ENCODE measurements around the gene NAA60. TPM values are rescaled to one million over a fixed set of nuclear protein-coding genes. Genes with fewer than 3 reads are reported as not detected.
"Not testable (repeated sequence)": the region's sequence is repeated elsewhere in the genome, so short reads cannot be mapped to it uniquely, and the experiment has no call there.

Gene NAA60
- total and polyA plus RNA-seq, 4 donors: 11.3 to 41.3 (median 25.6) TPM

GRCh38 chr16:3471518-3472176 is 28.2 kb downstream of the NAA60 start:
- H3K36me3 ChIP-seq (ENCODE audit: control insufficient read depth in 4 of 4, insufficient read depth in 3 of 4, low read depth in 1 of 4, low read length in 3 of 4): peaks cover 0 to 4% (median 0%) of the 10 kb centered on the region in 4 donors
- no peaks in the 10 kb centered on the region for H3K27me3 ChIP-seq (ENCODE audit: control insufficient read depth in 4 of 4, insufficient read depth in 4 of 4, low read length in 3 of 4)
- H3K4me3 ChIP-seq (ENCODE audit: low read depth in 1 of 3, low read length in 3 of 3): no peak overlapping the region
- H3K4me1 ChIP-seq (ENCODE audit: control insufficient read depth in 4 of 4, insufficient read depth in 4 of 4, low read length in 3 of 4): peaks cover 3 to 18% (median 6%) of the 10 kb centered on the region in 4 donors
- TF ChIP-seq RXRA (IDR thresholded peaks at IDR 0.05): no peak
- no peak for TF ChIP-seq RAD21 (IDR thresholded peaks at IDR 0.05)
- TF ChIP-seq ZBTB33 (IDR thresholded peaks at IDR 0.05): no peak
- H3K9me3 ChIP-seq (ENCODE audit: control insufficient read depth in 4 of 4, low read length in 3 of 4): no peaks in the 10 kb centered on the region
- DNase-seq (ENCODE audit: low spot score): no peak
- H3K27ac ChIP-seq (ENCODE audit: low read depth in 1 of 2, low read length in 2 of 2): no peak overlapping the region
- WGBS: 93% methylated on average over 20 of the region's 20 CpGs
- H3K9ac ChIP-seq (ENCODE audit: low read depth in 1 of 2, low read length in 2 of 2): no peak overlapping the region

- TF ChIP-seq HNF4G (IDR thresholded peaks at IDR 0.05) (no peak), ZBTB33 (IDR thresholded peaks at IDR 0.05) (no peak), FOXA1 (IDR thresholded peaks at IDR 0.05) (no peak), EGR1 (IDR thresholded peaks at IDR 0.05; ENCODE audit: low read depth in 2 of 2) (no peak), RXRA (IDR thresholded peaks at IDR 0.05) (no peak), FOXA2 (IDR thresholded peaks at IDR 0.05) (no peak)
- no peak overlapping the region for H3K27ac ChIP-seq (ENCODE audit: low read depth in 1 of 2, low read length in 2 of 2)
- H3K27me3 ChIP-seq (ENCODE audit: control insufficient read depth in 4 of 4, insufficient read depth in 4 of 4, low read length in 3 of 4): no peaks in the 10 kb centered on the region
- no peak overlapping the region for H3K9ac ChIP-seq (ENCODE audit: low read depth in 1 of 2, low read length in 2 of 2)
- H3K4me1 ChIP-seq (ENCODE audit: control insufficient read depth in 4 of 4, insufficient read depth in 4 of 4, low read length in 3 of 4): peaks cover 0 to 16% (median 2%) of the 10 kb centered on the region in 4 donors
- H3K36me3 ChIP-seq (ENCODE audit: control insufficient read depth in 4 of 4, insufficient read depth in 3 of 4, low read depth in 1 of 4, low read length in 3 of 4): peaks cover 0 to 4% (median 2%) of the 10 kb centered on the region in 4 donors
- WGBS: 88% methylated on average over 10 of the region's 10 CpGs
- no peaks in the 10 kb centered on the region for H3K9me3 ChIP-seq (ENCODE audit: control insufficient read depth in 4 of 4, low read length in 3 of 4)
- no peak for DNase-seq (ENCODE audit: low spot score)
- H3K4me3 ChIP-seq (ENCODE audit: low read depth in 1 of 3, low read length in 3 of 3): no peak overlapping the region
Measured at GRCh38 chr16:3472878-3473595, 29.6 kb downstream of the NAA60 start.

- peaks cover 0 to 16% (median 2%) of the 10 kb centered on the region in 4 donors for H3K4me1 ChIP-seq (ENCODE audit: control insufficient read depth in 4 of 4, insufficient read depth in 4 of 4, low read length in 3 of 4)
- not testable (repeated sequence) for DNase-seq (ENCODE audit: low spot score)
Measured at GRCh38 chr16:3473596-3473943, 30.1 kb downstream of the NAA60 start.

More at GRCh38 chr16:3473596-3473943, 30.1 kb downstream of the NAA60 start:
- not testable (repeated sequence) for H3K4me3 ChIP-seq (ENCODE audit: low read depth in 1 of 3, low read length in 3 of 3); H3K27ac ChIP-seq (ENCODE audit: low read depth in 1 of 2, low read length in 2 of 2); H3K27me3 ChIP-seq (ENCODE audit: control insufficient read depth in 4 of 4, insufficient read depth in 4 of 4, low read length in 3 of 4); H3K9me3 ChIP-seq (ENCODE audit: control insufficient read depth in 4 of 4, low read length in 3 of 4); H3K36me3 ChIP-seq (ENCODE audit: control insufficient read depth in 4 of 4, insufficient read depth in 3 of 4, low read depth in 1 of 4, low read length in 3 of 4); H3K9ac ChIP-seq (ENCODE audit: low read depth in 1 of 2, low read length in 2 of 2)
- WGBS: 100% methylated on average over 3 of the region's 3 CpGs

All from liver (tissue), 9 donors.